ENCODE results near the gene REXO4. TPM values are rescaled to one million over a fixed set of nuclear protein-coding genes. Genes with fewer than 3 reads are reported as not detected.
A peak's percentile ranks its signal among the peaks of the same experiment; 100 is the strongest.

The REXO4 gene
- total and polyA plus RNA-seq, 9 of the 15 experiments (the other 6 are each of a cell fraction or from before 2014, with no cell fraction given), result 3.4 to 72.9 (median 31.1) TPM

DNA sequence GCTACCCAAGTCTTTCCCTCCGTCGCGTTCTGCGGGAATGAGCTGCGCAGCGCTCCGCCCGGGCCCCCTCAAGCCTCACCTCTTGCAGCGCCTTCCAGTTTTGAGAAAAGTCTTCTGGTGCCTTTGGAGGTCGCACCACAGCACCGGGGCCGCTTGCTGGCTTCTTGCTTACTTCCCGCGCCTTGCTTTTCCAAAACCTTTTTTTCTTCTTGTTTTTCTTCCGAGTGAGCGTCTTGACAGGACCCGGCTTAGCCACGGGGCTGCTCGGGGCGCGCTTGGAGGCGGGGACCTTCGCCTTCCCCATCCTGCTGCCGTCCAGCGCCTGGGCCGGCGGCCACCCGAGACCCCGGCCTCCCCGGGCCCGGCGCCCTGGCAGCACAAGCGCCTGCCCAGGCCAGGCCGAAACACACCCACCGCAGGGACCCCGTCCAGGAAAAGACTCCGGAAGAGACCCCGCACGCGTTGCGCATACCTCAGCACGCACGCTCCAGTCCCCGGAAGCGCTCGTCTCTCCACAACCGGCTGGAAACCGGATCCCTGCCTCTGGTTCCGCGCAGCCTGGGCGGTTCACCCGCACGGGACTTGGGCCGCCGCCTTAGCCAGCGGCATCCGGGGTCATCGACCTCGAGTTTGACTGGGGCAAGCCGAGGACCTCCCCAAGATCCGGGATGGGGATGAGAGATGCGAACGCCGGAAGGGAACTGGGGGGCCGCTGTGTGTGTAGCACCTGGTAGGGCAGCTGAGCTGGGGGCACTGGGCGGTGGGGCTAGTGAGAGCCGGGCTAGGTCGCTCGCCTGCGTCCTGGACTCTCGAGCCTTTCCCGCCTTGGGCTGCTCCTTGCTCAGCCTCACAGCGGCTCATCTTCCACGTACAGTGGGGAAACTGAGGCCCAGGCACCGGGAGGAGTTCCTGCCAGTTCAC lies at the start of gene REXO4 (continued):
- TF ChIP-seq ZNF3 (CRISPR knock-in tag; IDR thresholded peaks at IDR 0.05) (no peak), CHCHD3 (CRISPR knock-in tag; IDR thresholded peaks at IDR 0.05) (no peak), ZBTB17 (CRISPR knock-in tag; IDR thresholded peaks at IDR 0.05) (peak; percentile 88), EGR1 (conservative IDR thresholded peaks at IDR 0.05) (peak; percentile 12; the same call in 1 of the 2 replicates), ZNF282 (CRISPR knock-in tag; IDR thresholded peaks at IDR 0.05) (no peak), MAFG (tag; conservative IDR thresholded peaks at IDR 0.05) (no peak), ADNP (tag; IDR thresholded peaks at IDR 0.05) (no peak), ZNF217 (CRISPR knock-in tag; IDR thresholded peaks at IDR 0.05) (no peak), HDAC2 (IDR thresholded peaks at IDR 0.05) (peak; percentile 89), BDP1 (IDR thresholded peaks at IDR 0.05; ENCODE audit: insufficient read depth, insufficient read length) (no peak), MCM3 (IDR thresholded peaks at IDR 0.05) (no peak), POLR3A (IDR thresholded peaks at IDR 0.05; ENCODE audit: borderline replicate concordance, extremely low read depth, insufficient read depth, insufficient read length) (no peak), GTF2E2 (tag; IDR thresholded peaks at IDR 0.05) (peak; percentile 92), ESRRA (IDR thresholded peaks at IDR 0.05; ENCODE audit: borderline replicate concordance, low read depth) (peak; percentile 90)
- TF ChIP-seq, protein P1, sequence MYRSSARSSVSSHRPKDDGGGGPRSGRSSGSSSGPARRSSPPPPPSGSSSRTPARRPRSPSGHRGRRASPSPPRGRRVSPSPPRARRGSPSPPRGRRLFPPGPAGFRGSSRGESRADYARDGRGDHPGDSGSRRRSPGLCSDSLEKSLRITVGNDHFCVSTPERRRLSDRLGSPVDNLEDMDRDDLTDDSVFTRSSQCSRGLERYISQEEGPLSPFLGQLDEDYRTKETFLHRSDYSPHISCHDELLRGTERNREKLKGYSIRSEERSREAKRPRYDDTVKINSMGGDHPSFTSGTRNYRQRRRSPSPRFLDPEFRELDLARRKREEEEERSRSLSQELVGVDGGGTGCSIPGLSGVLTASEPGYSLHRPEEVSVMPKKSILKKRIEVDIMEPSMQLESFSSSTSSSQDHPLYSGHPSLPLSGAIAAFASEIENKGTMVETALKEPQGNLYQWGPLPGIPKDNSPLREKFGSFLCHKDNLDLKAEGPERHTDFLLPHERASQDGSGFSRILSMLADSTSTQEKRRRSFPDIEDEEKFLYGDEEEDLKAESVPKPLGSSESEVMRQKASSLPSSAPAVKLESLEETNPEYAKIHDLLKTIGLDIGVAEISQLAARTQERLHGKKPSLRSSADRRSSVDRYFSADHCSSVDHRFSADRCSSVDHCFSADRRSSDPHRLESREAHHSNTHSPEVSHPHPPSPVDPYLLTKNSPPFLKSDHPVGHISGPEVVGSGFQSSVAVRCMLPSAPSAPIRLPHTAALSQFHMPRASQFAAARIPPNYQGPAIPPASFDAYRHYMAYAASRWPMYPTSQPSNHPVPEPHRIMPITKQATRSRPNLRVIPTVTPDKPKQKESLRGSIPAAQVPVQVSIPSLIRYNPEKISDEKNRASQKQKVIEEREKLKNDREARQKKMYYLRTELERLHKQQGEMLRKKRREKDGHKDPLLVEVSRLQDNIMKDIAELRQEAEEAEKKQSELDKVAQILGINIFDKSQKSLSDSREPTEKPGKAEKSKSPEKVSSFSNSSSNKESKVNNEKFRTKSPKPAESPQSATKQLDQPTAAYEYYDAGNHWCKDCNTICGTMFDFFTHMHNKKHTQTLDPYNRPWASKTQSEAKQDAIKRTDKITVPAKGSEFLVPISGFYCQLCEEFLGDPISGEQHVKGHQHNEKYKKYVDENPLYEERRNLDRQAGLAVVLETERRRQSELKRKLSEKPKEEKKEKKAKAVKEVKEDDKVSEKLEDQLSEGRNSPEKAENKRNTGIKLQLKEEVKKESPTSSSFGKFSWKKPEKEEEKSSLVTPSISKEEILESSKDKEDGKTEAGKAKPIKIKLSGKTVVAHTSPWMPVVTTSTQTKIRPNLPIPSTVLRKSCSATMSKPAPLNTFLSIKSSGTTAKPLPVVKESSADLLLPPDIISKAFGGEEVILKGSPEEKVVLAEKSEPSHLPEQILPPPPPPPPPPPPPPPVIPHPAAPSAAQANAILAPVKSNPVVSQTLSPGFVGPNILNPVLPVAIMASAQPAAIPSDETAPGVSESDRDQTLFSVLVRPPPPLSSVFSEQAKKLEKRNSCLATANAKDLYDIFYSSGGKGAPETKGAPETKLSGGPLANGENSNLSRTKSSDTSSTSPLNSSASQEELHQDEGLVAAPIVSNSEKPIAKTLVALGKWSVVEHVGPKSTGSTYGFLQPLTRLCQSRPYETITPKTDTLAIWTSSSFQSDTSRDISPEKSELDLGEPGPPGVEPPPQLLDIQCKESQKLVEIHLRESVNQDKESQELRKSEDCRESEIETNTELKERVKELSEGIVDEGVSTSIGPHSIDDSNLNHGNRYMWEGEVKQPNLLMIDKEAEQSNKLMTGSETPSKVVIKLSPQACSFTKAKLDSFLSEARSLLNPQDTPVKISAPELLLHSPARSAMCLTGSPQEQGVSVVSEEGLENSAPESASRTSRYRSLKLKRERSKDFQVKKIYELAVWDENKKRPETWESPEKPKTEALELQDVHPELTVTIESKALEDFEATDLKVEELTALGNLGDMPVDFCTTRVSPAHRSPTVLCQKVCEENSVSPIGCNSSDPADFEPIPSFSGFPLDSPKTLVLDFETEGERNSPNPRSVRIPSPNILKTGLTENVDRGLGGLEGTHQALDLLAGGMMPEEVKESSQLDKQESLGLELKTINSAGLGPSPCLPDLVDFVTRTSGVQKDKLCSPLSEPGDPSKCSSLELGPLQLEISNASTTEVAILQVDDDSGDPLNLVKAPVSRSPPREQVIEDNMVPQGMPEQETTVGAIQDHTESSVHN (IDR thresholded peaks at IDR 0.05; ENCODE audit: borderline replicate concordance in 1 of 2, low read depth in 1 of 2), result peak in 1 of 2 experiments; percentile 72; a peak in 2 of 4 replicates
- TF ChIP-seq, protein P2, sequence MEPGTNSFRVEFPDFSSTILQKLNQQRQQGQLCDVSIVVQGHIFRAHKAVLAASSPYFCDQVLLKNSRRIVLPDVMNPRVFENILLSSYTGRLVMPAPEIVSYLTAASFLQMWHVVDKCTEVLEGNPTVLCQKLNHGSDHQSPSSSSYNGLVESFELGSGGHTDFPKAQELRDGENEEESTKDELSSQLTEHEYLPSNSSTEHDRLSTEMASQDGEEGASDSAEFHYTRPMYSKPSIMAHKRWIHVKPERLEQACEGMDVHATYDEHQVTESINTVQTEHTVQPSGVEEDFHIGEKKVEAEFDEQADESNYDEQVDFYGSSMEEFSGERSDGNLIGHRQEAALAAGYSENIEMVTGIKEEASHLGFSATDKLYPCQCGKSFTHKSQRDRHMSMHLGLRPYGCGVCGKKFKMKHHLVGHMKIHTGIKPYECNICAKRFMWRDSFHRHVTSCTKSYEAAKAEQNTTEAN (CRISPR knock-in tag; IDR thresholded peaks at IDR 0.05), result no peak
- TF ChIP-seq, protein P3, sequence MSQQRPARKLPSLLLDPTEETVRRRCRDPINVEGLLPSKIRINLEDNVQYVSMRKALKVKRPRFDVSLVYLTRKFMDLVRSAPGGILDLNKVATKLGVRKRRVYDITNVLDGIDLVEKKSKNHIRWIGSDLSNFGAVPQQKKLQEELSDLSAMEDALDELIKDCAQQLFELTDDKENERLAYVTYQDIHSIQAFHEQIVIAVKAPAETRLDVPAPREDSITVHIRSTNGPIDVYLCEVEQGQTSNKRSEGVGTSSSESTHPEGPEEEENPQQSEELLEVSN (IDR thresholded peaks at IDR 0.05; ENCODE audit: borderline replicate concordance in 1 of 2, extremely low read depth in 1 of 2, insufficient read depth in 1 of 2, insufficient read length in 1 of 2, low read depth in 1 of 2, low read length in 1 of 2, poor library complexity in 1 of 2, severe bottlenecking in 1 of 2), result peak in 1 of 2 experiments; percentile 69
